ENCODE data around the gene SH2D4B.

SH2D4B gene

GRCh38 chr10:80504158-80504811 is 33.4 kb upstream of the SH2D4B start:
- no peak for DNase-seq

- DNase-seq, result no peak
Observed at GRCh38 chr10:80504897-80505465, 32.7 kb upstream of the SH2D4B start.

GRCh38 chr10:80506189-80506575 is 31.5 kb upstream of the SH2D4B start:
- DNase-seq, result no peak

- DNase-seq, result no peak
Observed at GRCh38 chr10:80506836-80507487, 30.7 kb upstream of the SH2D4B start.

GRCh38 chr10:80509108-80509402 is 28.6 kb upstream of the SH2D4B start:
- no peak for DNase-seq

GRCh38 chr10:80509403-80510161 is 28.1 kb upstream of the SH2D4B start:
- no peak for DNase-seq

- DNase-seq, result no peak
Observed at GRCh38 chr10:80512031-80512526, 25.6 kb upstream of the SH2D4B start.

GRCh38 chr10:80513106-80513505 is 24.6 kb upstream of the SH2D4B start:
- no peak for DNase-seq

- no peak for DNase-seq
Observed at GRCh38 chr10:80515511-80515910, 22.2 kb upstream of the SH2D4B start.

- DNase-seq, result no peak
Observed at GRCh38 chr10:80515941-80516340, 21.8 kb upstream of the SH2D4B start.

- no peak for DNase-seq
Observed at GRCh38 chr10:80516506-80517075, 21.1 kb upstream of the SH2D4B start.

- DNase-seq, result no peak
Observed at GRCh38 chr10:80517416-80518142, 20.1 kb upstream of the SH2D4B start.

GRCh38 chr10:80518143-80518806 is 19.4 kb upstream of the SH2D4B start:
- DNase-seq, result no peak

GRCh38 chr10:80518807-80519360 is 18.8 kb upstream of the SH2D4B start:
- no peak for DNase-seq

GRCh38 chr10:80519936-80520650 is 17.6 kb upstream of the SH2D4B start:
- no peak for DNase-seq

- DNase-seq, result no peak
Observed at GRCh38 chr10:80520661-80521470, 16.8 kb upstream of the SH2D4B start.

- no peak for DNase-seq
Observed at GRCh38 chr10:80522756-80523363, 14.8 kb upstream of the SH2D4B start.

- no peak for DNase-seq
Observed at GRCh38 chr10:80523773-80524172, 13.9 kb upstream of the SH2D4B start.

- DNase-seq, result no peak
Observed at GRCh38 chr10:80524190-80524909, 13.4 kb upstream of the SH2D4B start.

Measured in effector CD8-positive, alpha-beta T cell (primary cell).